K562 (cell line): ENCODE measurements around the gene COPS9. TPM values are rescaled to one million over a fixed set of nuclear protein-coding genes. Genes with fewer than 3 reads are reported as not detected.

ENCODE experiments used
- ATAC-seq: fragments of 200-7000 bp; cut with Tn5 transposase; 3 replicates; pipeline ENCODE4 v1.9.1; 2020; ENCODE audit warnings: moderate library complexity
- BruUV-seq: library from RNA; stranded (reverse); fragments of 400-500 nt; replicated peaks from 2 replicates; lab custom pipeline; 2021; lab: Mats Ljungman, UMichigan
- CTCF ChIA-PET: fragments of 300-600 bp; formaldehyde crosslinking; extraction: SDS; loops from one replicate; lab custom pipeline; 2021; ENCODE audit warnings: low intra/inter-chr PET ratio; lab: Yijun Ruan, JAX
- POLR2A ChIA-PET: fragments of 300-600, 350-650 bp; sonication (Branson Sonifier 250); formaldehyde crosslinking; extraction: SDS; loops from one replicate; lab custom pipeline; 2021; ENCODE audit warnings: antibody characterized with exemption, inconsistent platforms; lab: Yijun Ruan, JAX
- DNase-seq, 4 experiments: peaks; one replicate each; pipeline versions ENCODE4 v3.0.0 to v3.0.0-alpha.2; 2011 to 2018; ENCODE audit warnings: low spot score in 3 of 4, mixed read lengths in 3 of 4; ENCODE audit errors: extremely low read depth in 1 of 4
- FAIRE-seq: peaks from 2 replicates; lab custom pipeline; 2011; peaks lifted over from hg19 to GRCh38; lab: Jason Lieb, UNC
- H2AFZ ChIP-seq: 2 replicates; pipeline ENCODE4 v1.6.0; 2011; ENCODE audit warnings: low read depth, low read length, control low read depth, inconsistent platforms
- H3K27ac ChIP-seq: fragments of 200-600 bp; 3 replicates; pipeline ENCODE4 v1.8.0; 2011; ENCODE audit warnings: low read depth, mild to moderate bottlenecking, control low read depth, inconsistent platforms, low read length, moderate library complexity, mixed read lengths; ENCODE audit errors: extremely low read depth
- H3K27me3 ChIP-seq, 2 experiments: fragments of 300-600 bp in 1 of 2; 2 replicates in 1 of 2; 3 replicates in 1 of 2; pipeline versions ENCODE4 v1.6.0 to v1.8.0; 2011; ENCODE audit warnings: inconsistent platforms in 2 of 2, low read length in 2 of 2, mild to moderate bottlenecking in 1 of 2, mixed read lengths in 1 of 2, moderate library complexity in 1 of 2; ENCODE audit not compliant: control insufficient read depth in 2 of 2, insufficient read depth in 2 of 2
- H3K36me3 ChIP-seq: fragments of 300-600 bp; 3 replicates; pipeline ENCODE4 v1.8.0; 2011; ENCODE audit warnings: mild to moderate bottlenecking, low read length, inconsistent platforms; ENCODE audit not compliant: control insufficient read depth, insufficient read depth
- H3K4me1 ChIP-seq, 2 experiments: fragments of 200-600 bp in 1 of 2; replicated peaks in 1 of 2; 2 replicates in 1 of 2; 3 replicates in 1 of 2; pipeline versions ENCODE4 v1.5.1 to v1.8.0; 2011; ENCODE audit warnings: inconsistent platforms in 2 of 2, low read length in 2 of 2, mild to moderate bottlenecking in 1 of 2, mixed read lengths in 1 of 2, moderate library complexity in 1 of 2; ENCODE audit not compliant: control insufficient read depth in 2 of 2, insufficient read depth in 2 of 2
- H3K4me2 ChIP-seq: 2 replicates; pipeline ENCODE4 v1.6.1; 2011; ENCODE audit warnings: low read length, control low read depth, inconsistent platforms, mixed read lengths; ENCODE audit not compliant: insufficient read depth
- H3K4me3 ChIP-seq: fragments of 200-600 bp; sonication (generic), shearing (Covaris generic); 2 replicates; pipeline ENCODE4 v1.5.1; 2016; ENCODE audit warnings: control low read depth, inconsistent platforms
- H3K79me2 ChIP-seq: fragments of 200-600 bp; 3 replicates; pipeline ENCODE4 v1.8.0; 2011; ENCODE audit warnings: low read length, inconsistent platforms; ENCODE audit not compliant: control insufficient read depth, insufficient read depth
- H3K9ac ChIP-seq, 2 experiments: 2 replicates each; pipeline versions ENCODE4 v1.6.0 to v1.6.1; 2011; ENCODE audit warnings: low read depth in 2 of 2, low read length in 2 of 2, control low read depth in 1 of 2, inconsistent platforms in 1 of 2, mild to moderate bottlenecking in 1 of 2, mixed read lengths in 1 of 2; ENCODE audit not compliant: insufficient read depth in 1 of 2
- H3K9me1 ChIP-seq: one replicate; pipeline ENCODE4 v1.6.0; 2011; ENCODE audit warnings: inconsistent platforms, mild to moderate bottlenecking, low read length, moderate library complexity; ENCODE audit not compliant: control insufficient read depth, insufficient read depth
- H3K9me3 ChIP-seq: replicated peaks from 2 replicates; pipeline ENCODE4 v1.5.1; 2011; ENCODE audit warnings: low read depth, low read length, inconsistent platforms; ENCODE audit not compliant: control insufficient read depth, insufficient read depth
- H4K20me1 ChIP-seq: replicated peaks from 2 replicates; pipeline ENCODE4 v1.6.1; 2011; ENCODE audit warnings: low read length, inconsistent platforms, mixed read lengths; ENCODE audit not compliant: control insufficient read depth, insufficient read depth
- AFF1 ChIP-seq, 2 experiments: fragments of 450-650 bp; IDR thresholded peaks; 2 replicates each; pipeline ENCODE4 v1.6.1; 2018; ENCODE audit warnings: mild to moderate bottlenecking in 2 of 2, low read depth in 1 of 2; ENCODE audit not compliant: partially characterized antibody in 2 of 2
- CREB3L1 ChIP-seq: fragments of 450-650 bp; IDR thresholded peaks from 2 replicates; pipeline ENCODE4 v1.6.1; 2014; ENCODE audit warnings: low read depth, mild to moderate bottlenecking, moderate library complexity, borderline replicate concordance
- EGR1 ChIP-seq: fragments of 450-650 bp; conservative IDR thresholded peaks from 2 replicates; pipeline ENCODE4 v1.6.1; 2017; ENCODE audit warnings: mild to moderate bottlenecking
- KAT8 ChIP-seq: fragments of 450-650 bp; IDR thresholded peaks from 2 replicates; pipeline ENCODE4 v1.6.1; 2016; ENCODE audit warnings: low read depth, mild to moderate bottlenecking
- MLX ChIP-seq, 2 experiments: fragments of 450-650 bp in 1 of 2; sonication (generic) in 1 of 2; formaldehyde crosslinking; conservative IDR thresholded peaks; 2 replicates each; pipeline versions ENCODE4 v1.4.0 to v1.8.1; 2020 to 2022; ENCODE audit warnings: mild to moderate bottlenecking in 1 of 2, missing genetic modification reagents in 1 of 2
- RUNX1 ChIP-seq: sonication (generic); IDR thresholded peaks from 2 replicates; pipeline ENCODE4 v1.6.1; 2016; ENCODE audit warnings: antibody characterized with exemption, low read depth
- SMARCA5 ChIP-seq: fragments of 450-650 bp; IDR thresholded peaks from 2 replicates; pipeline ENCODE4 v1.6.1; 2016
- SNIP1 ChIP-seq: fragments of 450-650 bp; IDR thresholded peaks from 2 replicates; pipeline ENCODE4 v1.7.1; 2017; ENCODE audit warnings: low read depth, mild to moderate bottlenecking
- TSC22D4 ChIP-seq: fragments of 450-650 bp; IDR thresholded peaks from 2 replicates; pipeline ENCODE4 v1.6.1; 2016; ENCODE audit warnings: missing genetic modification characterization, missing biosample characterization, control low read depth
- ZBTB26 ChIP-seq: fragments of 450-650 bp; formaldehyde crosslinking; IDR thresholded peaks from 2 replicates; pipeline ENCODE4 v1.4.0; 2022; ENCODE audit warnings: missing genetic modification characterization
- ZNF263 ChIP-seq: sonication (generic); formaldehyde crosslinking; IDR thresholded peaks from 2 replicates; pipeline ENCODE4 v1.8.0; 2022; ENCODE audit warnings: mild to moderate bottlenecking, missing genetic modification reagents, borderline replicate concordance
- WGBS: fragments of 100-300 bp; shearing (Covaris generic); methylation state at CpG from one replicate; pipeline ENCODE4 v1.1.6; 2016; ENCODE audit warnings: low coverage, mixed read lengths; ENCODE audit not compliant: insufficient coverage; ENCODE audit errors: missing lambda C conversion rate; 5-methylcytosine and 5-hydroxymethylcytosine counted together
- in situ Hi-C: fragments of 300-500 bp; cut with MboI; formaldehyde crosslinking; loops from 4 replicates; pipeline ENCODE4 v1.15.0; 2018; ENCODE audit warnings: inconsistent platforms, mixed read lengths
- intact Hi-C: fragments of 100-400 bp; cut with micrococcal nuclease; formaldehyde crosslinking; loops from 2 replicates; pipeline ENCODE4 v1.14.2; 2022
- polyA plus RNA-seq, 8 experiments: library from polyadenylated mRNA; depleted of rRNA in 4 of 8; stranded (reverse) in 5 of 8; unstranded in 3 of 8; fragments of >200 nt; fragmentation: Nextera tagmentation in 2 of 8; fragmentation: Illumina TruSeq in 1 of 8; extraction: Ambion mirVana in 2 of 8; extraction: Trizol in 1 of 8; gene quantifications; 2 replicates each; pipeline versions ENCODE4 v1.2.1 to v1.2.3, GENCODE V29; 2011 to 2014; ENCODE audit warnings: inconsistent platforms in 1 of 8, missing spikeins in 1 of 8
- total RNA-seq, 7 experiments: library from RNA; depleted of rRNA in 6 of 7; stranded (reverse); fragments of >200 nt in 6 of 7; fragmentation: Illumina TruSeq in 2 of 7; extraction: Trizol in 2 of 7; gene quantifications; 2 replicates each; pipeline versions ENCODE4 v1.2.1 to v1.2.3, GENCODE V29; 2011 to 2021; ENCODE audit warnings: low replicate concordance in 1 of 7
- TF ChIP-seq, protein P1 (sequence below): sonication (generic); formaldehyde crosslinking; IDR thresholded peaks from 2 replicates; pipeline ENCODE4 v1.5.0; 2020; ENCODE audit warnings: missing genetic modification reagents

Gene COPS9
- total and polyA plus RNA-seq, 9 of the 15 experiments (the other 6 are each of a cell fraction or from before 2014, with no cell fraction given), result 55.0 to 281 (median 99.9) TPM

GRCh38 chr2:240147911-240148587, 11.9 kb upstream of the COPS9 start:
- 9% methylated on average over 4 of the region's 20 CpGs for WGBS

More at GRCh38 chr2:240147911-240148587, 11.9 kb upstream of the COPS9 start:
- Histone ChIP-seq H3K9me3 (no peaks in the 10 kb centered on the region), H3K36me3 (no peaks in the 10 kb centered on the region), H3K9me1 (no peaks in the 10 kb centered on the region), H2AFZ (no peak overlapping the region), H3K9ac (no peak overlapping the region), H3K27ac (no peak overlapping the region), H3K4me1 (peaks cover 0 to 12% of the 10 kb centered on the region in 2 experiments; a peak in 2 of 5 replicates), H4K20me1 (no peaks in the 10 kb centered on the region), H3K79me2 (no peaks in the 10 kb centered on the region)
- POLR2A ChIA-PET, result interaction anchor here (0.6 kb wide), 1 partner anchor 1905 kb away, joined by 4 read pairs; no protein-coding TSS in a partner anchor
- intact Hi-C loops, result no loop called here
- no TSS peak for BruUV-seq
- no peak for FAIRE-seq
- no peak for ATAC-seq
- TF ChIP-seq MLX (CRISPR knock-in tag; conservative IDR thresholded peaks at IDR 0.05) (no peak), RUNX1 (no peak), EGR1 (no peak), TSC22D4 (tag) (no peak), KAT8 (no peak), ZBTB26 (CRISPR knock-in tag) (no peak), SMARCA5 (no peak), SNIP1 (no peak), ZNF263 (CRISPR knock-in tag) (no peak), AFF1 (IDR thresholded peaks at IDR 0.05; ENCODE audit: low read depth in 1 of 2, partially characterized antibody in 2 of 2) (no peak), CREB3L1 (no peak)
- TF ChIP-seq, protein P1, sequence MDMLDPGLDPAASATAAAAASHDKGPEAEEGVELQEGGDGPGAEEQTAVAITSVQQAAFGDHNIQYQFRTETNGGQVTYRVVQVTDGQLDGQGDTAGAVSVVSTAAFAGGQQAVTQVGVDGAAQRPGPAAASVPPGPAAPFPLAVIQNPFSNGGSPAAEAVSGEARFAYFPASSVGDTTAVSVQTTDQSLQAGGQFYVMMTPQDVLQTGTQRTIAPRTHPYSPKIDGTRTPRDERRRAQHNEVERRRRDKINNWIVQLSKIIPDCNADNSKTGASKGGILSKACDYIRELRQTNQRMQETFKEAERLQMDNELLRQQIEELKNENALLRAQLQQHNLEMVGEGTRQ (CRISPR knock-in tag), result no peak
- TF ChIP-seq, all 486 proteins: peak for 0
- Histone ChIP-seq H3K4me2 (no peak overlapping the region), H3K4me3 (no peak overlapping the region), H3K27me3 (peaks cover 0 to 17% of the 10 kb centered on the region in 2 experiments; a peak in 2 of 5 replicates)
- in situ Hi-C loops, result no loop called here
- no peak for DNase-seq
- CTCF ChIA-PET, result no interaction called here
